ENCODE data around the gene TGM2. TPM values are rescaled to one million over a fixed set of nuclear protein-coding genes. Genes with fewer than 3 reads are reported as not detected.

Gene TGM2
- total and polyA plus RNA-seq, 9 of the 15 experiments (the other 6 are each of a cell fraction or from before 2014, with no cell fraction given): 5.5 to 78.5 (median 37.6) TPM

DNA sequence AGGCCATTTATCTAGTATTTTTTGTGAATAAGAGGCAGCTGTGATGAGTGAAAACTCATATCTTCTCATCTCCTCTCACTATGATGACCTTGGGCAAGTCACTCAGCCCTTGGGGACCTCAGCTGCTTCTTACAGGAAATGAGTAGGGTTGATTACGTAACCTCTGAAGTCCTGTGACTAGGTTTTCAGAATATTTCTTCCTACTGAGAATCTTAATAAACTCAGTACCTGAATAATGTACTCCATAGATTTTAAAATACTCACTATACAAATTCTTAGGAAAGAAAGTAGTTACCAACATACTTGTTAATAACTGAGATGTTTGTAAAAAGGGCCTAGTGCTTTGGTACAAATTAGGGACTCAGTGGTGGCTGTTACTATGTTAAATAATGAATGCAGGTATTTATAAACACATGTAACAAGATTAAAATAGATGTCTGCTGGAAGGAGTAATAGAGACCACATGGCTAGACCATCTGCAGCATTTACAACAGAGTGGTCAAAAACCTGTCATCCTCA, 70.6 kb downstream of the TGM2 start (continued):
- TF ChIP-seq, protein P1, sequence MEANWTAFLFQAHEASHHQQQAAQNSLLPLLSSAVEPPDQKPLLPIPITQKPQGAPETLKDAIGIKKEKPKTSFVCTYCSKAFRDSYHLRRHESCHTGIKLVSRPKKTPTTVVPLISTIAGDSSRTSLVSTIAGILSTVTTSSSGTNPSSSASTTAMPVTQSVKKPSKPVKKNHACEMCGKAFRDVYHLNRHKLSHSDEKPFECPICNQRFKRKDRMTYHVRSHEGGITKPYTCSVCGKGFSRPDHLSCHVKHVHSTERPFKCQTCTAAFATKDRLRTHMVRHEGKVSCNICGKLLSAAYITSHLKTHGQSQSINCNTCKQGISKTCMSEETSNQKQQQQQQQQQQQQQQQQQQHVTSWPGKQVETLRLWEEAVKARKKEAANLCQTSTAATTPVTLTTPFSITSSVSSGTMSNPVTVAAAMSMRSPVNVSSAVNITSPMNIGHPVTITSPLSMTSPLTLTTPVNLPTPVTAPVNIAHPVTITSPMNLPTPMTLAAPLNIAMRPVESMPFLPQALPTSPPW (CRISPR knock-in tag; IDR thresholded peaks at IDR 0.05): 0 out of 2 replicates have a peak, but pooled peaks have one; percentile 9
- TF ChIP-seq DACH1 (IDR thresholded peaks at IDR 0.05; ENCODE audit: partially characterized antibody): peak; percentile 48
- peak; percentile 66 for TF ChIP-seq EP300 (IDR thresholded peaks at IDR 0.05; ENCODE audit: low read length)
- TF ChIP-seq PTTG1 (tag; IDR thresholded peaks at IDR 0.05; ENCODE audit: low read depth): peak; percentile 46; the same call in 1 of the 2 replicates
- TF ChIP-seq NR2C2 (CRISPR knock-in tag; IDR thresholded peaks at IDR 0.05): no peak
- TF ChIP-seq NR2C2 (tag; IDR thresholded peaks at IDR 0.05): peak; percentile 52
- 0 out of 2 replicates have a peak, but pooled peaks have one; percentile 29 for TF ChIP-seq ZNF644 (tag; IDR thresholded peaks at IDR 0.05; ENCODE audit: low read depth)
- peak; percentile 92 for TF ChIP-seq ATF7 (IDR thresholded peaks at IDR 0.05)
- TF ChIP-seq CREM (IDR thresholded peaks at IDR 0.05; ENCODE audit: low read depth): 0 out of 2 replicates have a peak, but pooled peaks have one; percentile 33
- TF ChIP-seq SMAD3 (CRISPR knock-in tag; conservative IDR thresholded peaks at IDR 0.05): 0 out of 2 replicates have a peak, but pooled peaks have one; percentile 8
- TF ChIP-seq NBN (IDR thresholded peaks at IDR 0.05; ENCODE audit: low read depth): 0 out of 2 replicates have a peak, but pooled peaks have one; percentile 16
- TF ChIP-seq, protein P2, sequence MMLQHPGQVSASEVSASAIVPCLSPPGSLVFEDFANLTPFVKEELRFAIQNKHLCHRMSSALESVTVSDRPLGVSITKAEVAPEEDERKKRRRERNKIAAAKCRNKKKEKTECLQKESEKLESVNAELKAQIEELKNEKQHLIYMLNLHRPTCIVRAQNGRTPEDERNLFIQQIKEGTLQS (IDR thresholded peaks at IDR 0.05): peak; percentile 92
- TF ChIP-seq, protein P2 (CRISPR knock-in tag; conservative IDR thresholded peaks at IDR 0.05): no peak
- TF ChIP-seq, protein P3, sequence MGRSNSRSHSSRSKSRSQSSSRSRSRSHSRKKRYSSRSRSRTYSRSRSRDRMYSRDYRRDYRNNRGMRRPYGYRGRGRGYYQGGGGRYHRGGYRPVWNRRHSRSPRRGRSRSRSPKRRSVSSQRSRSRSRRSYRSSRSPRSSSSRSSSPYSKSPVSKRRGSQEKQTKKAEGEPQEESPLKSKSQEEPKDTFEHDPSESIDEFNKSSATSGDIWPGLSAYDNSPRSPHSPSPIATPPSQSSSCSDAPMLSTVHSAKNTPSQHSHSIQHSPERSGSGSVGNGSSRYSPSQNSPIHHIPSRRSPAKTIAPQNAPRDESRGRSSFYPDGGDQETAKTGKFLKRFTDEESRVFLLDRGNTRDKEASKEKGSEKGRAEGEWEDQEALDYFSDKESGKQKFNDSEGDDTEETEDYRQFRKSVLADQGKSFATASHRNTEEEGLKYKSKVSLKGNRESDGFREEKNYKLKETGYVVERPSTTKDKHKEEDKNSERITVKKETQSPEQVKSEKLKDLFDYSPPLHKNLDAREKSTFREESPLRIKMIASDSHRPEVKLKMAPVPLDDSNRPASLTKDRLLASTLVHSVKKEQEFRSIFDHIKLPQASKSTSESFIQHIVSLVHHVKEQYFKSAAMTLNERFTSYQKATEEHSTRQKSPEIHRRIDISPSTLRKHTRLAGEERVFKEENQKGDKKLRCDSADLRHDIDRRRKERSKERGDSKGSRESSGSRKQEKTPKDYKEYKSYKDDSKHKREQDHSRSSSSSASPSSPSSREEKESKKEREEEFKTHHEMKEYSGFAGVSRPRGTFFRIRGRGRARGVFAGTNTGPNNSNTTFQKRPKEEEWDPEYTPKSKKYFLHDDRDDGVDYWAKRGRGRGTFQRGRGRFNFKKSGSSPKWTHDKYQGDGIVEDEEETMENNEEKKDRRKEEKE (IDR thresholded peaks at IDR 0.05; ENCODE audit: borderline replicate concordance in 1 of 2, control insufficient read depth in 1 of 2, low read depth in 2 of 2, low read length in 1 of 2): no peak
- TF ChIP-seq, protein P4, sequence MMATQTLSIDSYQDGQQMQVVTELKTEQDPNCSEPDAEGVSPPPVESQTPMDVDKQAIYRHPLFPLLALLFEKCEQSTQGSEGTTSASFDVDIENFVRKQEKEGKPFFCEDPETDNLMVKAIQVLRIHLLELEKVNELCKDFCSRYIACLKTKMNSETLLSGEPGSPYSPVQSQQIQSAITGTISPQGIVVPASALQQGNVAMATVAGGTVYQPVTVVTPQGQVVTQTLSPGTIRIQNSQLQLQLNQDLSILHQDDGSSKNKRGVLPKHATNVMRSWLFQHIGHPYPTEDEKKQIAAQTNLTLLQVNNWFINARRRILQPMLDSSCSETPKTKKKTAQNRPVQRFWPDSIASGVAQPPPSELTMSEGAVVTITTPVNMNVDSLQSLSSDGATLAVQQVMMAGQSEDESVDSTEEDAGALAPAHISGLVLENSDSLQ (IDR thresholded peaks at IDR 0.05): peak; percentile 80
- peak; percentile 74; the same call in 1 of the 2 replicates for TF ChIP-seq JUN (IDR thresholded peaks at IDR 0.05; ENCODE audit: borderline replicate concordance, low read depth, low read length)
- TF ChIP-seq JUN (CRISPR knock-in tag; IDR thresholded peaks at IDR 0.05; ENCODE audit: borderline replicate concordance): no peak
- no peak for TF ChIP-seq KLF13 (tag; IDR thresholded peaks at IDR 0.05; ENCODE audit: borderline replicate concordance, low read depth)
- TF ChIP-seq ZNF589 (CRISPR knock-in tag; IDR thresholded peaks at IDR 0.05; ENCODE audit: low read depth): peak; percentile 87; the same call in 1 of the 2 replicates
- no peak for TF ChIP-seq ZNF586 (CRISPR knock-in tag; conservative IDR thresholded peaks at IDR 0.05)
- 0 out of 2 replicates have a peak, but pooled peaks have one; percentile 22 for TF ChIP-seq NFE2 (IDR thresholded peaks at IDR 0.05; ENCODE audit: low read depth)
- no peak for TF ChIP-seq CHD4 (IDR thresholded peaks at IDR 0.05; ENCODE audit: insufficient read depth, insufficient replicate concordance, low read depth, low read length, poor library complexity, severe bottlenecking)
